ENCODE results near the gene ZNF354B.
"Not testable (repeated sequence)": the region's sequence is repeated elsewhere in the genome, so short reads cannot be mapped to it uniquely, and the experiment has no call there.

Gene ZNF354B

DNA sequence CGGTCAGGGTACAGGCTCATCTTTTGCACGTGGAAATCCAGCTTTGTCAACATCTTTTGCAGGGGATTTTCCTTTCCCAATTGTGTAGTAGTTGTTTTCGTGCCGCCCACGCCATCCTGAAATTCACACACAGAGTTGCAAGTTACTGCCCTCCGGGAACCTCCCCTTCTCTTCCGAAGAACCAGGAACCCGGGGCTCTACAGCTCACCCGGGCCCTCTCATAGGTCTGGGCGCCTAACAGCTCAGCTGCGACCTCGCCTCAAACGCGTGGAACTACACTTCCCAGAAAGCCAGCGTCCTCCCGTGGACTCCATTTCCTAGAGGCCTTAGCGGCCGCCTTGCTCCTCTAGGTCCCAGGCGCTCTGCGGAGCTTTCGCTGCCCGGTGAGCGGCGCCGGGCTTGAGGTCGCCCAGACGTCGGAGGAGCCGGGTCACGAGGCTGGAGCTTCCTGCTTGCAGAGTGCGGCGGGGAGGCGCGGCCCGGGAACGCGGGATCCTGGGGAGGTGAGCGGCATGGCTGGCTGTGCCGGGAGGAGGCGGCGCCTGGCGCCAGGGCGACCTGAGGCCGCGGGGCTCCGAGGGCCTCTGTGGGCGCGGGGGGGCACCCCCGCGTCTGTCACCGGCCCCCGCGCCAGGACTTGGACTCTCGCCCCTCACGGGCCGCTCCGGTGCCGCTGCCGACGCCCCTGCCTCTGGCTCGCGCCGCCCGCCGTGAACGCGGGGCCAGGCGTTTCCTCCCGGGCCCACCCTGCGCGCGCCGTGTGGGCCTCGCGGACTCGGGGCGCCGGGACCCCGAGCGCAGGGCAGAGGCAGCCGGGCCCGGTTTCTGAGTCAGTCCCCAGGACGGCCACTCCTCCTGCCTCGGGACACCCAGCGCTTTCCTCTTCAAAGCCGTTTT, at the start of gene ZNF354B:
Gene ZNF354B (plus strand): TSS at position 329 of the 897 bp plus-strand sequence. CDS start 1,095 bp downstream, outside the sequence.
- DNase-seq, result peak; percentile 89

DNA sequence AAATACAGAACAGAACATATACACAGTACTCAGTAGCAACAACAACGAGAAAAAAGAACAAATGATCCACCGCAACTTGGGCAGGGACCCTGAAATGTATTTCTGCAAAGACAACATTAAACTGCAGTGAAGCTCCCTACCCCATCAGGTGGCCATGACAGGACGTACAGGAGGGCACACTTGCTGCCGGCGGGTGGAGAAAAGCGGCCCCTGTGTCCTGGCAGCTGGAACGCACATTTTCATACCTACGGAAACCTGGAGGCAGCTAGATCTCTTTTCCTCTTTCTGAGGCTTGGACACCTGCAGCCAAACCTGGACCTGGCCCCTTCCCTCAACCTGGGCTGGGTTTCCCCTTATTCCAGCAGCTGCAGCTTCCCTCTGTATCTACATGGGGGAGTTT, 42.2 kb upstream of the ZNF354B start:
- no peak for DNase-seq

DNA sequence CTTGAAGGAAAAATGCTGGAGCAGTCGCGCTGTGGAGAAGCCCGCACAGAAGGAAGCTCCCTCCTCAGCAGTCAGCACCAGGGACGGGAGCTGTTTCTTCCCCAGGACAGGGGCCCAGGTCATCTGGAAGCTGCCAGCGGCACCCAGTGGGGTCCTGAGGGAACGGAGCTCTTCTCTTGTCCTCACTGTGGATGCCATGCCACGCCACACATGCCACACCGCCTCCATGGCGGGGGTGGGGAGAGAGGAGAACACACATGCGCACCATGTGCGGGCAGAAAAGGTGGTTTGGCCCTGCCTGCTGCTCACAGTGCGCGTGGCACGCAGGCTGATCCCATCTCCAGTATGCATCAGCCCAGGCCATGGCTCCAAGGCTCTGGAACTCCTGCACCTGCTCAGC, 41.7 kb upstream of the ZNF354B start:
- no peak for DNase-seq

DNA sequence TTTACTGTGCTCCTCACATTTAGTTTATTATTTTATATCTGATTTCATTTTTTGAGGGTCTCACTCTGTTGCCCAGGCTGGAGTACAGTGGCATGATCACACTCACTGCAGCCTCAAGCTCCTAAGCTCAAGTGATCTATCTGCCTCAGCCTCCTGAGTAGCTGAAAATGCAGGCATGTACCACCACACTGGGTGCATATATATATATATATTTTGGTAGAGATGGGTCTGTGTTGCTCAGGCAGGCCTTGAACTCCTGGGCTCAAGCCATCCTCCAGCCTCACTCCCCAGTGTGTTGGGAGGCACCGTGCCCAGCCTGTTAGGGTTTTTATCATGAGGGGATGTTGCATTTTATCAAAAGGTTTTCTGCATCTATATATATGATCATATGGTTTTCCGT, 39.8 kb upstream of the ZNF354B start:
- DNase-seq, result no peak

DNA sequence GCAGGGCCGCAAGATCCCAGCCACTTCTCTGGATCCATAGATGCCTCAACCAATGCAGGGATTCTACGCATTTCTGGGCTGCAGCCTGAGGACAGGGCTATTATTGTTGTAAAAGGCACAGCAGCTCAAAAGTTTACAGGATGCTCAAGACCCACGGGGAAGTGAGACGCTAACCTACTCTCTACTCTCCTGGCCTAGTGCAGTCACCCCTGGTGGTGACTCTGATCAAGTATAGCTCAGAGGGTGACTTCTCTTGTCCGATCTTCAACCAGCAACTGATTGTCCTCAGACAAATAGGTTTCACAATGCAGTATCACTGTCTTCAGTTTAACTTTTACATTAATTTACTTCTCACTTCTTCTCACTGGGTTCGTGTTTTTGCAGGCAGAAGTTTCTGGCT, 34.3 kb upstream of the ZNF354B start:
- DNase-seq, result no peak

DNA sequence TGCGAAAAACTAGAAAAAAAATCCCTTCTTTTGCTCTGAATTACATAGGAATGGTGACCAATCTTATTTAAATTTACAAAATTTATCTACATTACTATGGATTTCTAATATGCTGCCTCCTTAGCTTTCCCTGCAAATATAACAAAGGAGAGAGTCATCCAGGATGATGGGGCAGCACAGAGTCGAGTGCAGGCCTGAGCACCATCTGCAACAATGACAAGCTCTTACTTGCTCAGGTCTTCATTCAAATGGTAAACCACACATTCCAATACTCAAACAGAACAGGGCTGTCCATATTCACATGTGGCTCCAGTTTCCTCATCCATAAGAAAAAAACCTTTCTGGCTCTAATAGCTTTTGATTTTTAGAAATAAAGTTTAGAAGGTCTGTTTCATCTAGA, 33.5 kb upstream of the ZNF354B start:
- DNase-seq, result no peak

DNA sequence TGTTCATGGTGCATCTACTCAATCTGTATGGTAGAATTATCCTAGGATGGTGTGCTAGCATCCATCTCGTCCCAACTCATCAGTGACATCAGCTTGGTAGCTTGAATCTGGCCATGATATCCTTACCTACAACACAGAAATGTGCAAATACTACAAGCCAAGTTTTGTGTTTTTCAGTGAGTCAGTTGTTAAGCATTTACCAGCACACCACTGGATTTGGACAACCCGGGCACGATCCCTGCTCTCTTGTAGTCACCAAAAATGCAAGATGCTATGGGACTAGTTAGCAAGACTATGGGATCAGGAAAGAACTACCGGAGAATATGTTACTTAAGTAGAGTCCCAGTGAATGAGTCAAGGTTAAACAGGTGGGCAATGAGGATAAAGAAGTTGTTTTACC, 32.1 kb upstream of the ZNF354B start:
- DNase-seq, result no peak

DNA sequence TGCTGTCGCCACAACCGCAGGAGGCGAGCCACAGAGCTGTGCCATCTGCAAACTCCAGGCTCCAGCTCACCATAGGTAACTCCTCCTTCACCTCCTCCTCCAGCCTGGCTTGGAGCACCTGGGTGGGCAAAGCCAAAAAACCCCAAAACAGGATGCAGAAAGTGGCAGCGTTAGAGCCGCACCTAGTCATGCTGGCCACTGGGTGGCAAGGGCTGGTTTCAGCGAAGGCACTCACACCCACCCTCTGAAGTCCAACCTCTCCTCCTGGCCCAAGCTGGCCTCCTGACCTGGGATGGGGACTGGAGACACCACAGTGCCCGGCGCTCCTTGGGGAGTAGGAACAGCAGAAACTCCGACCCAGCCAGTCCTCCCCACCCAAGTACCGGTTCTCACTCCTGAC, 28.7 kb upstream of the ZNF354B start:
- no peak for DNase-seq

DNA sequence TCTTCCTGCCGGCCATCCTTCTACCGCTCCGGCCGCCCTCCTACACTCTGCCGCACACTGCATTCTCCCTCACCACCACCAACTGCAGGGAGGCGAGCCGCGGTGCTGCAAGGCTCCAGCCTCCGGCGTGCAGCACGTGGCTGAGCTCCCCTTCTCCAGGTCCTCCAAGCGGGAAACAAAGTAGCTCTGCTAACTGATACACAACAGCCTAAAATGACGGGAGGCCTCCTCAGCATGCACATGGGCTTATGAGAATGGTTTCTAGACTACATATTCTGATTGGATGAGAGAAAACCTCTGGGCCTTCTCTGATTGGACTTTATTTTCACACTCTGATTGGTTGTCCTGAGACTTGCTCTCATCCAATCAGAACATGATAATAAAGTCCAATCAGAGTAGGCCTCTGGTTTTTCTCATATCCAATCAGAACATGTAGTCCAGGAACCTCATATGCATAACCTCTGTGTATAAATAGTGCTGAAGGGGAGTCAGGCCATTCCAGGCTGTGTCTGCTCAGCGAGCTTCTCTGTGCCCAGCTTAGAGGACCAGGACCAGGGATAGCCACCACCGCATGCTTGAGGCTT, 27.0 kb upstream of the ZNF354B start:
- peak; percentile 61 for DNase-seq

DNA sequence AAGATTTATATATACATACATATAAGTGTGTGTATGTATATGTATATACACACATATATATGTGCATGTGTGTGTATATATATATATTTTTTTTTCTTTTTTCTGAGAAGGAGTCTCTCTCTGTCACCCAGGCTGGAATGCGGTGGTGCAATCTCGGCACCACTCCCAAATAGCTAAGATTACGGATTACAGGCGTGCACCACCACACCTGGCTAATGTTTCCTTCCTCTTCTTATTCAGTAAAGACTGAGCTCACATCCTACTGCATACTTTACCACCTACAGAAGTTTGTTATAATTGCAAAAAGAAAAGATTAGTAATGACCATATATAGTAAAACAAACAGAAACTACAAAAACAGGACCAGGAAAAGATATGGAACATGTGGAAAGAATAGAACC, 23.1 kb upstream of the ZNF354B start:
- no peak for DNase-seq

DNA sequence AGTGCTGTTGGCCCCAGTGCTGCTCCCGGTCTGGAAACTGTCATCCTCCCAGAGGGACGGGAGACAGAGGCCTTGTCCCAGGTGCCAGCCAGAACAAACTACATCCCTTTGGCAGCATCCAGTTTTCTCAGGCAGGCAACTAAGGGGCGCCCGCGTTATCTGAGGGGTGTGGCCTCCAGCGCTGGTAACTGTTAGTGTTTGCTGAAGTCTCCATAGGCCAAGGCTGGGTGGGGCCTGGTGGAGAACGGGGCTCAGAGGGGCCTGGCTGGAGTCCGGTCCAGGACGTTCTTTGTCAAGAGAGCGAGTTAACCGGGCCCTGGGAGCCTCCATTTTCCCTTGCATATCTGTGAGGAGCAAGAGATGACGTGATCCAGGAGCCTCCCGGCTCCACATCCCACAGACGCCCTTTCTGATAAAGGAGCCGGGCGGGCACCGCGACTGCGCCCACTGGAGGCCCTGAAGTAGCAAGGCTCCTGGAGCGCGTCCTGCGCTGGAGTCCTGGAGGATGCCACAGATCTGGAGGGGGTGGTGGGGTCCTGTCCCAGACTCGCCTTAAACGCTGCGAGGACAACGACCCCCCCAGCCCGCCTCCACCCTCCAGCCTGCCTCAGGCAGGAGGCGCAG, 20.9 kb upstream of the ZNF354B start:
- peak; percentile 29 for DNase-seq

DNA sequence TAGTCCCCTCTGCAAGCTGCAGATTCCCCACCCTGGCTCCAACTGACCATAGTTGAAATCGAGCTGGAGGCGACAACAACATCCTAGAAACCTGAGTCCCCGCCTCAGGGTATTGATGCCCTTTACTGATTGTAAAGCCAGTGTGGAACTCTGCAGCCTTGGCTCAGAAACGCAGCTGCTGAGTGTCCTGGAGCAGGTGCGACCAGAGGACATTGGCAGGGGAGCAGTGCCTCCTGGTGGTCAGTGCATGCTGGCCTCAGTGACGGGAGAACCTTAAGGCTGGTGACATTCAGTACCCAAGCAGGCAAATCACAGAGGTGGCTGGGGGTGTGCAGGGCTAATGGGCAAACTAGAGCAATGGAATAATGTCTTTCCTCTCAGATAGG, 20.4 kb upstream of the ZNF354B start:
- DNase-seq, result peak; percentile 75

DNA sequence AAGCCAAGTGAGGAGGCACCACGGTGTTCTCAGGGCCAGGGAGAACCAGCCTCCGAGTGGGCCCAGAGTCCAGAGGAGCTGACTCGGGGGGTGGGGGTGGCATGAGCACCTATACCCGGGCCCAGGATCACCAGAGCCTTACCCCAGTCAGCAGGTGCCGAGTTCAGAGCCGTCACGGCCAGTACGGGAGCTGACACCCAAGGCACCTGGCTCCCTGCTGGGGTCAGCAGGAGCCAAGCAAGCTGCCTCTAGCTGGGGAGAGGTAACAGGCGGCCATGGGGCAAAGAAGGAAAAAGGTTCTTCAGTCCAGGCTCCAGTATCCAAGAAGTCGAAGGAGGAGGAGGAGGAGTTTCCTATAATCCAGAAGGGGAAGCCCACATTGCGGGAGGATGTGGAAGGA, 19.4 kb upstream of the ZNF354B start:
- not testable (repeated sequence) for DNase-seq

DNA sequence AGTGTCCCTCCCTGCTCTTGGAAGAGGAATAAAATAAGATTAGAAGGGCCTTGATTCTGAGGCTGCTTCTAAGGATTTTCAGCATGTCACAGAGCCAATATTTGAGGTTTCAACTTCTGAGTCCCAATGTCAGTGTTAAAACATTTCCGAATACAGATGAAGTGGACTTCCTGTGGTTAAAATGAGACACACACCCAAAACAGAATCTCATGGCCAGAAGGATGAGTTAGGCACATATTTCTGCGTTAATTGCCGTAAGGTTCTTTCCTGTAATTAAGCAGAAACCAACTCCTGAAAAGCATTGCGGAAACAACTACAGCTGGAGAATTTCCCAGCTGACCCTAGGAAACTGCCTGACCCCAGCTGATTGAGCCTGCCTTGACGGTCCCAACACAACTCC, 10.4 kb upstream of the ZNF354B start:
- no peak for DNase-seq

DNA sequence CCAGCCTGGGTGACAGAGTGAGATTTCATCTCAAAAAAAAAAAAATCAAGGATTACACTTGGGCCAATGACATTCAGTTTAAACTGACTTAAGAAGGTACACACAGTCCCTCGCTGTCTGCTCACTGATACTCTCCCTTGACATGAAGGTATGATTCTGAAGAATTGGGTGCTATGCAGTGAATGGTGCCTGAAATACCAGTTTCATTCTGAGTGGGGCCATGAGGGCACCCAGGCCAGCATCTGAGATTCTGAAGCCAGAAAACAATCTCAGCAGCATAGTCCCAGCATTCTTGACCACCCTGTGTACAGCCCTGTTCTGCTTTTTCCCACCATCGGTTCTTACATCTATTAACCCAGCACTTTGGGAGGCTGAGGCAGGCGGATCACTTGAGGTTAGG, 7.8 kb upstream of the ZNF354B start:
- DNase-seq, result no peak

DNA sequence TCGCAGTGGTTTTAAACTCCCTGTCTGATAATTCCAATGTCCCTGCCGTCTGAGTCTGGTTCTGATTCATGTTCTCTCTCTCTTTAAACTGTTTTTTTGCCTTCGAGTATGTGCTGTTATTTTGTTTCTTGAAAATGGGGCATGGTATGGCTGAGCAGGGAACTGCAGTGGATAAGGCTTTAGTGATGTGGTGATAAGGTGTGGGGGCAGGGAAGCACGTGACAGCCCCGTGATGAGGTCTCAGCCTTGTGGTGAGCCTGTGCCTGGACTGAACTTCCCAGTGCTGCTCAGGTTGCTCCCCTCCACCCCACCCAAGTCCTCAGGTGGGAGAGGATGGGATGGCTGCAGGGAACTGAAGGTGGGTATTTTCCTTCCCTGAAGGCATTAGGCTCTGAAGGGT, 5.5 kb upstream of the ZNF354B start:
- no peak for DNase-seq

DNA sequence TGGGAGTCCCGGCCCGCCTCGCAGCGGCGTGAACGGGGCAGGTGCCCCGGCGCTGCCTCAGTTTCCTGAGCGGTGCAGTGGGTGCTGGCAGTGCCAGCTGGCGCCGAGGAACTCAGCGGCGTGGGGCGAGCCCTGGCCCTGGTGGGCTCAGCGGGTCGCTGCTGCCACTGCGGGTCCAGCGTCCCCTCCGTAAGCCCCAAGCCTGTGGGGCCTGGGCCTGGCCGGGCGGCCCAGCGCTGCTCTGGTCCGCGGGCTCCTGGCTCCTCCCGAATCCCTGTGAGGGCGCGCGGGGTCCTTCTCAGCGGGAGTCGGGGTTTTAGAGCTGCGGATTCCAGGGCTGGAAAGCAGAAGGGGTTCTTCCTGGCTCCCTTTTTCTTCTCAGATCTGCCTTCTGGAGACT, 862 bp downstream of the ZNF354B start:
- DNase-seq, result not testable (repeated sequence)

DNA sequence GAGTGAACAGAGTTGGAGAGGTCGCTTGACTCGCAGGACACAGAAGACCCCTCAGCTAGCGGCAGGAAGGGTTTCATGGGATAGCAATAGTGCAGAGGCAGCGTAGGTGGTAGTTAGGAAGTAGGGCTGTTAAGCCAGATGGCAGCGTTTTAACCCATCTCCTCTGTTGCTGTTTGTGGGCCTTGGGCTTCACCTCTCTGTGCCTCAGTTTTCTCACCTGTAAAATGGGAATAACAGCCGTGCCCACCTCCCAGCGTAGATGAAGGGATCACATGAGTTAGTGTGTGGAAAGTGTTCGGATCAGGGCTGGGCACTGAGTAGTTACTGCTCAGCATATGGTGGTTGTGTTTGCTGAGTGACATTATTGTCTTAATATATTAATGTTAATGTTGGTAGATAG, 1.9 kb downstream of the ZNF354B start:
- no peak for DNase-seq

DNA sequence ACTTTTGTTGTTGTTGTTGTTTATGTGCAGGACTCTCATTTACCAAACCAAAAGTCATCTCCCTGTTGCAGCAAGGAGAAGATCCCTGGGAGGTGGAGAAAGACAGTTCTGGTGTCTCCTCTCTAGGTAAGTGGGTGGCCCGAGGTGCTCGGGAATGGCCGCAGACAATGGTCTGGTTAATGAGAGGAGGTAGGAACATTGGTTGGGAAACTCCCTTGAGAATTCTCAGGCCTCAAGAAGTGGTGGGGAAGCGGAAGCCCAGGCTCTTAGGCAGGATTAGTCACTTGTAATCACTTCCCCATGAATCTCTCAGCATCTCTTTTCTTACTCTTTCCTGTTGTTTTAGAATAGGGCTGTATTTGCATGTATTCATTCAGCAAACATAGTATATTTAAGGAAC, 7.2 kb downstream of the ZNF354B start:
- DNase-seq, result no peak

DNA sequence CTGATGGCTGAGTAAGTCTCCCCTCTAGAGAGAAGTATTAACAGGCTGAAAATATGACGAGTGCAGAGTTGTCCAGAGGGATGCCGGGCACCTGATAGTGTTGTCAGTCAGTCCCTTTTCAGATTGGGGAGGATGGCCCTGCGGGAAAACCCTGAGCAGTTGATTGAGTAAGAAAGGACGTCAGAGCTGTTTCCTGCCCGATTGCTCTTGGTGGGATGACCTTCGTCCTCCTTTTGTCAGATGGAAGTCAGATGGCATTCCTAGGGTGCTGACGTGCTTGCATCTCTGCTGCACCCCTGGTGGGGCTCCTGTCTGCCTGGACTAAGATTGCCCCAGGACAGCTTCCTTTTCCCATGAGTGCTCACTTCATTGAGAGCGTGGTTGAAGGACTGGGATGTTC, 9.8 kb downstream of the ZNF354B start:
- no peak for DNase-seq

DNA sequence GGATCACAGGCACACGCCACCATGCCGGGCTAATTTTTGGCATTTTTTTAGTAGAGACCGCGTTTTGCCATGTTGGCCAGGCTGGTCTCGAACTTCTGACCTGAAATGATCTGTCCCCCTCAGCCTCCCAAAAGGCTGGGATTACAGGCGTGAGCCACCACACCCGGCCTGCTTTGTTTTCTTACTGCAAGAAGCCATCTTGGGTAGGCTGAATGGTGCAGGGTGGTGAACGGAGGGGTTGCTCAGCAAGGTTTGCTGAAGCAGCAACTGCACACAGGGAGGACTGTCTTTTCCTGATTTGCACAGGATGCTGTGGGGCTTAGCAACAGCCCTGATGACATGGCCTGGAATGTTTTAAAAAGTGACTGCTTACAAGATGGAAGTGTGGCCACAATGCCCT, 10.7 kb downstream of the ZNF354B start:
- DNase-seq, result no peak

DNA sequence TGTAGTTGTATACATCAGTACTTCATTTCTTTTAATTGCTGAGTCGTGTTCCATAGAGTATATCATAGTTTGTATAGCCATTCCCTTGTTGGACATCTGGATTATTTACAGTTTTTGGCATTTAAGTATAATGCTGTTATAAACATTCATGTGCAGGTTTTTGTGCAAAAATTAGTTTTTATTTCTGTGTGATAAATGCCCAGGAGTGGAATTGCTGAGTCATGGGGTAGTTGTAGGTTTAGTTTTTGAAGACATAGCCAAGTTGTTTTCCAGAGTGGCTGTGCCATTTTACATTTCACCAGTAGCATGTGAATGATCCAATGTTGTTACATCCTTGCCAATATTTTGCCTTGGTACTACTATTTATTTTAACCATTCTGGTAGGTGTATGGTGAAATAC, 12.5 kb downstream of the ZNF354B start:
- DNase-seq, result no peak

DNA sequence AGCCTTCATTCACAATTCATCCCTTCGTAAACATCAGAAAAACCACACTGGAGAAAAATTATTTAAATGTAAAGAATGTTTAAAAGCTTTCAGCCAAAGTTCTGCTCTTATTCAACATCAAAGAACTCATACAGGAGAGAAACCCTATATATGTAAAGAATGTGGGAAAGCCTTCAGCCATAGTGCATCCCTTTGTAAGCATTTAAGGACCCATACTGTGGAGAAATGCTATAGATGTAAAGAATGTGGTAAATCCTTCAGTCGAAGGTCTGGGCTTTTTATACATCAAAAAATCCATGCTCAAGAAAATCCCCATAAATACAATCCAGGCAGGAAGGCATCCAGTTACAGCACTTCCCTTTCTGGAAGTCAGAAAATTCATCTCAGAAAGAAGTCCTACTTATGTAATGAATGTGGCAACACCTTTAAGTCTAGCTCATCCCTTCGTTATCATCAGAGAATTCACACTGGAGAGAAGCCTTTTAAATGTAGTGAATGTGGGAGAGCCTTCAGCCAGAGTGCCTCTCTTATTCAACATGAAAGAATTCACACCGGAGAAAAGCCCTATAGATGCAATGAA, 23.5 kb downstream of the ZNF354B start:
- not testable (repeated sequence) for DNase-seq

Measured in NCI-H146 (cell line).